HepG2 (cell line): Measurements from ENCODE around the gene SPRED2. TPM values are rescaled to one million over a fixed set of nuclear protein-coding genes. Genes with fewer than 3 reads are reported as not detected.

Experiments used
- AGO2 ChIP-seq: fragments of 200-400 bp; formaldehyde crosslinking; optimal IDR thresholded peaks from 2 replicates; pipeline ENCODE3; 2017; ENCODE audit warnings: mild to moderate bottlenecking, low read depth, low read length, moderate library complexity
- DRAP1 ChIP-seq: IDR thresholded peaks from 2 replicates; pipeline ENCODE4 v1.6.1; 2016; ENCODE audit warnings: missing genetic modification reagents, missing compliant biosample characterization
- HIVEP1 ChIP-seq: sonication (generic); formaldehyde crosslinking; IDR thresholded peaks from 2 replicates; pipeline ENCODE4 v1.4.0; 2020; ENCODE audit warnings: mild to moderate bottlenecking, missing genetic modification reagents
- HNRNPUL1 ChIP-seq: fragments of 200-400 bp; formaldehyde crosslinking; IDR thresholded peaks from 2 replicates; pipeline ENCODE4 v1.6.1; 2017; ENCODE audit warnings: low read depth, mild to moderate bottlenecking, low read length, moderate library complexity
- JUND ChIP-seq: sonication (generic); formaldehyde crosslinking; IDR thresholded peaks from 2 replicates; pipeline ENCODE4 v1.8.0; 2022; ENCODE audit warnings: mild to moderate bottlenecking, missing genetic modification reagents
- MAF1 ChIP-seq: sonication (generic); formaldehyde crosslinking; IDR thresholded peaks from 2 replicates; pipeline ENCODE4 v1.5.0; 2020; ENCODE audit warnings: missing genetic modification reagents, borderline replicate concordance
- MED1 ChIP-seq: sonication (generic); formaldehyde crosslinking; IDR thresholded peaks from 2 replicates; pipeline ENCODE4 v1.4.0; 2020; ENCODE audit warnings: missing genetic modification reagents
- MED13 ChIP-seq: sonication (generic); formaldehyde crosslinking; IDR thresholded peaks from 2 replicates; pipeline ENCODE4 v1.5.0; 2020; ENCODE audit warnings: missing genetic modification reagents
- MXI1 ChIP-seq: IDR thresholded peaks from 3 replicates; pipeline ENCODE4 v1.6.1; 2012; ENCODE audit warnings: low read depth, low read length, inconsistent platforms, borderline replicate concordance
- RBM39 ChIP-seq: fragments of 200-400 bp; formaldehyde crosslinking; IDR thresholded peaks from one replicate; pipeline ENCODE4 v1.6.1; 2018; ENCODE audit warnings: antibody characterized with exemption, mild to moderate bottlenecking, low read depth, low read length; ENCODE audit not compliant: poor library complexity, severe bottlenecking
- SP140L ChIP-seq: sonication (generic); formaldehyde crosslinking; IDR thresholded peaks from 2 replicates; pipeline ENCODE4 v1.4.0; 2020; ENCODE audit warnings: missing genetic modification reagents, borderline replicate concordance
- ZHX1 ChIP-seq: sonication (generic); formaldehyde crosslinking; IDR thresholded peaks from 2 replicates; pipeline ENCODE4 v1.8.1; 2022; ENCODE audit warnings: low read depth, mild to moderate bottlenecking, missing genetic modification reagents
- ZNF407 ChIP-seq: sonication (generic); formaldehyde crosslinking; IDR thresholded peaks from one replicate; pipeline ENCODE4 v1.5.1; 2020; ENCODE audit warnings: mild to moderate bottlenecking, missing genetic modification reagents; ENCODE audit errors: not compliant biosample characterization
- ZNF709 ChIP-seq: sonication (generic); formaldehyde crosslinking; IDR thresholded peaks from 2 replicates; pipeline ENCODE4 v1.5.0; 2020; ENCODE audit warnings: mild to moderate bottlenecking, missing genetic modification reagents
- ZNF792 ChIP-seq: IDR thresholded peaks from 2 replicates; pipeline ENCODE4 v1.6.1; 2016
- polyA plus RNA-seq, 8 experiments: library from polyadenylated mRNA; depleted of rRNA in 3 of 8; stranded (reverse) in 7 of 8; unstranded in 1 of 8; fragments of >200 nt; fragmentation: Illumina TruSeq in 4 of 8; extraction: Trizol in 4 of 8; gene quantifications; 2 replicates each; pipeline versions ENCODE4 v1.2.1 to v1.2.3, GENCODE V29; 2011 to 2016; ENCODE audit warnings: low read depth in 4 of 8, missing spikeins in 1 of 8, mixed read lengths in 1 of 8; ENCODE audit not compliant: insufficient read depth in 1 of 8
- total RNA-seq, 5 experiments: library from RNA; depleted of rRNA; stranded (reverse); fragments of >200 nt; fragmentation: Illumina TruSeq; extraction: Trizol; gene quantifications; 2 replicates each; pipeline ENCODE4 v1.2.3, GENCODE V29; 2016; ENCODE audit warnings: low read depth in 1 of 5

SPRED2 gene
- total and polyA plus RNA-seq, 2 of the 13 experiments (the other 11 are each of a cell fraction or from before 2014, with no cell fraction given) = 13.0 to 37.0 TPM

- TF ChIP-seq ZNF407 (CRISPR knock-in tag) (no peak), ZNF709 (CRISPR knock-in tag) (no peak), MED1 (CRISPR knock-in tag) (peak; percentile 40; the same call in 1 of the 2 replicates), HNRNPUL1 (no peak), HIVEP1 (CRISPR knock-in tag) (peak; percentile 15; the same call in 1 of the 2 replicates), MED13 (CRISPR knock-in tag) (peak; percentile 66; the same call in 1 of the 2 replicates), MXI1 (0 out of 3 replicates have a peak, but pooled peaks have one; percentile 44), AGO2 (peak; percentile 41), RBM39 (peak; percentile 77), JUND (0 out of 2 replicates have a peak, but pooled peaks have one; percentile 28), SP140L (no peak), MAF1 (CRISPR knock-in tag) (peak; percentile 71; the same call in 1 of the 2 replicates), ZNF792 (0 out of 2 replicates have a peak, but pooled peaks have one; percentile 60), ZHX1 (CRISPR knock-in tag) (0 out of 2 replicates have a peak, but pooled peaks have one; percentile 54), DRAP1 (CRISPR knock-in tag) (0 out of 2 replicates have a peak, but pooled peaks have one; percentile 11)
Measured at GRCh38 chr2:65430603-65431420, 1.6 kb downstream of the SPRED2 start (continued).
